ENCODE data around the gene HAUS1. TPM values are rescaled to one million over a fixed set of nuclear protein-coding genes. Genes with fewer than 3 reads are reported as not detected.

HAUS1 gene
- total and polyA plus RNA-seq, 2 of the 4 experiments (the other 2 are of a cell fraction): 25.3 to 33.4 TPM

GRCh38 chr18:46152436-46152807 is 48.2 kb downstream of the HAUS1 start:
- H3K9me3 ChIP-seq (ENCODE audit: control insufficient read depth, insufficient read depth, low read length): no peaks in the 10 kb centered on the region
- H2BK20ac ChIP-seq (ENCODE audit: low read depth, low read length): 0 out of 2 replicates have a peak overlapping the region, but pooled peaks have one; percentile 43
- in situ Hi-C loops (cut with MboI; ENCODE audit: low sequenced_read_pairs) (no loop called here), intact Hi-C loops (cut with micrococcal nuclease) (no loop called here), dilution Hi-C loops (cut with HindIII; ENCODE audit: low sequenced_read_pairs, unreplicated experiment) (no loop called here)
- CTCF ChIA-PET: interaction anchor here (2.4 kb wide), 1 partner anchor 21 kb away, joined by 10 read pairs; a partner anchor contains a TSS
- no peaks in the 10 kb centered on the region for H3K79me1 ChIP-seq (ENCODE audit: low read depth in 1 of 2, low read length in 2 of 2)
- no peak overlapping the region for H3K14ac ChIP-seq (replicated peaks; ENCODE audit: low read depth, low read length)
- H3K56ac ChIP-seq (ENCODE audit: extremely low read depth, insufficient read depth, low read length): no peak overlapping the region
- POLR2A ChIA-PET (ENCODE audit: unreplicated experiment): no interaction called here
- H3K23ac ChIP-seq (ENCODE audit: low read depth, low read length): no peak overlapping the region; the same call in 1 of the 2 replicates
- no peak overlapping the region for H4K5ac ChIP-seq (ENCODE audit: low read depth, low read length)
- H4K91ac ChIP-seq (ENCODE audit: insufficient read depth, low read depth, low read length): peak overlapping the region; percentile 70
- H3K4me2 ChIP-seq (ENCODE audit: low read depth, low read length): peak overlapping the region; percentile 36
- H3K27me3 ChIP-seq (ENCODE audit: control insufficient read depth, insufficient read depth, low read length): no peaks in the 10 kb centered on the region
- no peaks in the 10 kb centered on the region for H4K20me1 ChIP-seq (ENCODE audit: insufficient read depth, low read length)
- H2AK9ac ChIP-seq (replicated peaks; ENCODE audit: low read depth, low read length, poor library complexity): no peak overlapping the region
- TF ChIP-seq SMC3 (IDR thresholded peaks at IDR 0.05; ENCODE audit: low read depth, low read length) (no peak), CEBPB (IDR thresholded peaks at IDR 0.05; ENCODE audit: low read depth, low read length) (no peak), MAZ (IDR thresholded peaks at IDR 0.05; ENCODE audit: borderline replicate concordance, low read depth, low read length) (no peak), ELK1 (IDR thresholded peaks at IDR 0.05; ENCODE audit: borderline replicate concordance, low read depth, low read length) (no peak), FOS (IDR thresholded peaks at IDR 0.05; ENCODE audit: low read depth, low read length) (peak; percentile 69; the same call in 1 of the 2 replicates), USF2 (IDR thresholded peaks at IDR 0.05; ENCODE audit: low read depth, low read length) (no peak)
- peak overlapping the region in 1 of 2 experiments; percentile 31; a peak in 2 of 4 replicates for H4K8ac ChIP-seq (ENCODE audit: low read depth in 2 of 2, low read length in 2 of 2)
- BruUV-seq (replicated peaks): no TSS peak
- H2BK15ac ChIP-seq (ENCODE audit: low read depth, low read length): peak overlapping the region; percentile 49; the same call in 2 of the 3 replicates
- peak overlapping the region; percentile 71 for H2BK120ac ChIP-seq (ENCODE audit: low read depth, low read length)
- no peak overlapping the region for H3K9ac ChIP-seq (ENCODE audit: low read depth, low read length)
- H3K4me3 ChIP-seq (ENCODE audit: insufficient read depth, low read depth, low read length): no peak overlapping the region
- H3K27ac ChIP-seq (ENCODE audit: insufficient read depth, low read length): peak overlapping the region; percentile 1; the same call in 1 of the 2 replicates
- peaks cover 21% of the 10 kb centered on the region for H3K4me1 ChIP-seq (ENCODE audit: control insufficient read depth, insufficient read depth, low read length)
- peak overlapping the region; percentile 29; the same call in 1 of the 2 replicates for H3K4ac ChIP-seq (ENCODE audit: low read depth, low read length)
- H3K36me3 ChIP-seq (ENCODE audit: control insufficient read depth, insufficient read depth, low read length): no peaks in the 10 kb centered on the region
- DNase-seq: peak; percentile 83
- H2AK5ac ChIP-seq (ENCODE audit: low read depth, low read length): peak overlapping the region; percentile 56; the same call in 1 of the 2 replicates
- ATAC-seq (ENCODE audit: low read depth): peak; percentile 47
- peak overlapping the region; percentile 86 for H2AFZ ChIP-seq (replicated peaks; ENCODE audit: low read length, poor library complexity)
- no peak overlapping the region for H3K18ac ChIP-seq (ENCODE audit: low read depth, low read length)
- no CpG with 5 or more reads among the region's 7 CpGs for WGBS, 2 experiments (ENCODE audit: extremely low coverage in 2 of 2, insufficient read length in 1 of 2)
- peak overlapping the region; percentile 67 for H2BK5ac ChIP-seq (ENCODE audit: low read depth, low read length, poor library complexity, severe bottlenecking)
- H3K9me1 ChIP-seq (ENCODE audit: insufficient read depth, low read length): peaks cover 17% of the 10 kb centered on the region

All from IMR-90 (cell line).